ENCODE results near the gene SPATA20.

The SPATA20 gene

DNA sequence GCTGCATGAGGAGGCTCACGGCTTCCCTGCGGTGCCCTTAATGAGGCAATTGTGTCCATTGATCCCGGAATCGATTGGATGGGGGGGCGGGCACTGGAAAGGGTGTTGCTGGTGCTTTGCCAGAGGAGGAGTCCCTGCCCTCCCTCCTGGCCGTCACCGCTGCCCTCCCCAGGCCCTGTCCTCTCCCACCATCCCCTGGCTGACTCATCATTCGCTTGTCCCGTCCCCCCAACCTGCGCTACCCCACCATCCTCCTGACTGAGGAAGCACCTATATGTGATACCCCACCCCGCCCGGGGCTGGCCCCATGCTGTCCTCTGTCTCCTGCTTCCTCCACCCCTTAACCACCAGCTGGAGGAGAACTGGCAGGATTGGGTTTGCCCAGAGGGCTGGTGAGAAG lies 34.3 kb downstream of the SPATA20 start:
- no peak for DNase-seq

DNA sequence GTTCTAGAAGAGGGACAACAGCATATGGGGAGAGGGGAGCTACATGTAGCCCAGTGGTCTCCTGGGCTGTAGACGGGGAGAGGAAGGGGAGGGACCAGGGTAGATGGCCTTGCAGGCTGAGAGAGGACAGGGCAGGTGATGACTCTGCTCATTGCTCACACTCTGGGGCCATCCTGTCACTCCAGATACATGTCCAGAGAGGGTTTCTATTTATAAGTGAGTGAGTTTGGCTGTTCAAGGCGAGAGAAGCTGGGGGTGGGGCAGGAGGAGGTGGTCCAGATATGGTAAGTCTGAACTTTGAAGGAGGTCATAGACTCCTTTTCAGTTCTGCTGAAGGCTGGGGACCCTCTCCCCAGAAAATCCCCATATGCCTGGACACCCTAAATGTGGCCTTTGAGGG lies 35.8 kb downstream of the SPATA20 start:
- DNase-seq = no peak

- no peak for DNase-seq
Observed at GRCh38 chr17:50583641-50584040, 36.7 kb downstream of the SPATA20 start.

GRCh38 chr17:50584116-50584515 lies 37.1 kb downstream of the SPATA20 start:
- DNase-seq = no peak

GRCh38 chr17:50584749-50585148 lies 37.8 kb downstream of the SPATA20 start:
- no peak for DNase-seq

- no peak for DNase-seq
Observed at GRCh38 chr17:50585346-50585745, 38.4 kb downstream of the SPATA20 start.

- DNase-seq = no peak
Observed at GRCh38 chr17:50585891-50586290, 38.9 kb downstream of the SPATA20 start.

DNA sequence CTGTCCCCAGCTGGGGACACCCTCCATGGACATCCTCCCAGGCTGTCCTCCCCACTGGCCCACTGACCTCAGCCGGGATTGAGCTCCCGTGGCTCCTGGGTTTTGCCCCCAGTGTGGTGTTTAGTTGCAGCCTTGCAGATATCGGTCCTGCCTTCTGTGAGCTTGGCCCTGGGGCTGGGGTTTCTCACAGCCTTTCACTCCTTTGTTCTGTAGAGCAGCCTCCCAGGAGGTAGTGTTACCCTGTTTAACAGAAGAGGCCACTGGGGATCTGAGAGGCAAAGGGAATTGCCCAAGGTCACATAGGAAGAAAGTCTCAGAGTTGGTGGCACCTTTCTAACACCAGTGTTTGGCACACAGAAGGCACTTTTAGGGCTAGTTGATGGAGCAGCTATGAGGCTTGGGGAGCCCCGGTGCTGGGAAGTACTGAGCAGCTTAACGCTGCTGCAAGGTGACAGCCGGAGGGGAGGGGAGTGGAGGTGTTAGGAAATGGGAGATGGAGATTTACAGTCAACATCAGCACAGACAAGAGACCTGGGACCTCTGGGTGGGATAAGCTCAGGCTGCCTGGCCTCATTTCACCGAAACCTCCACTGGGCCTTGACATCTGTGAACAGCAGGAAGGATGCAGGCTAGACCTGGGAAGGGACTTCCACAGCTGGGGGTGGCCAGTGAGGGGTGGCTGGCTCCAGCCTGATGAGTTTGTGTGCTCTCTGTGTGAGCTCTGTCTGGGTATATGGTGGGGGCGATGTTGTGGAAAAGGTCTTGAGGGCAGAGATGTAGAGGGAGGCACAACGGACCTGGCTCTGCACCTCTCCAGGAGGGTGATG lies 39.7 kb downstream of the SPATA20 start:
- DNase-seq = no peak

- no peak for DNase-seq
Observed at GRCh38 chr17:50587571-50587970, 40.6 kb downstream of the SPATA20 start.

- DNase-seq = no peak
Observed at GRCh38 chr17:50588391-50589049, 41.5 kb downstream of the SPATA20 start.

GRCh38 chr17:50589095-50589705 lies 42.2 kb downstream of the SPATA20 start:
- no peak for DNase-seq

GRCh38 chr17:50590946-50591737 lies 44.2 kb downstream of the SPATA20 start:
- no peak for DNase-seq

DNA sequence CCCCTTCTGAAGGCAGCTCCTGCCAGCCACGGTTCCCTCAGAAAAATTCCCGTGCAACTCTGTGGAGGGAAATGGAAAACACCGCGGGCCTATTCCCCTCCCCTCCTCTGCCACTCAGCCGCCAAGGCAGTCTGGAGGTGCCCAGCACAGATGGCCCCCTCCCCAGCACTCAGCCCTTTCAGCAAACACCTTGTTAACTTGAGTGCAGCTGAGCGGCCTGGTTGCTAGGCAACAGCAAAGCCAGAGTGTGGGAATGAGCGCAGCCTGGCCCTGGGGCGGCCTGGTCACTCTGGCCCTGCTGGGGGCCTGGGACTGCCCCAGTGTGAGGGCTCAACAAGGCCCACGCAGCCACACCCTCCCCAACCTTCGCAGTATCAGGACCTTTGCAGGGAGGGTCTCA lies 46.3 kb downstream of the SPATA20 start:
- DNase-seq = no peak

GRCh38 chr17:50594128-50594823 lies 47.3 kb downstream of the SPATA20 start:
- no peak for DNase-seq

DNA sequence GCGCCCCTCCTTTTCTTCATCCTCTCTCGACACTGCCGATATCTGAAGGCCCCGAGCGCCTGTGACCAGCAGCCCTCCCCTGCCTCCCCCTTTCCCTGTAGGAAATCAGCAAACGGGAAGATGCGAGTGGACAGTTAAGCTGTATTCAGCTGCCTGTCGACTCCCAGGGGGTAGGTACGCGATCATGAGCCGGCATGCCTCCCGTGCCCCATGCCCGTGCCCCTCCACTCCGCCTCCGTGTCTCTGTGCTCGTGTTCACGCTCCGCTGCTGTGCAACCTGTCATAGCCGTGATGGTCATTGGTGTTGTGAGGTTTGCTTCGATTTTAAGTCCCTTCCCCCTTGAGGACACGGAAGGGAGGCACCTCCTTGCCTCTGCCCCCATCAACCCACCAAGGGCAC lies 47.9 kb downstream of the SPATA20 start:
- no peak for DNase-seq

DNA sequence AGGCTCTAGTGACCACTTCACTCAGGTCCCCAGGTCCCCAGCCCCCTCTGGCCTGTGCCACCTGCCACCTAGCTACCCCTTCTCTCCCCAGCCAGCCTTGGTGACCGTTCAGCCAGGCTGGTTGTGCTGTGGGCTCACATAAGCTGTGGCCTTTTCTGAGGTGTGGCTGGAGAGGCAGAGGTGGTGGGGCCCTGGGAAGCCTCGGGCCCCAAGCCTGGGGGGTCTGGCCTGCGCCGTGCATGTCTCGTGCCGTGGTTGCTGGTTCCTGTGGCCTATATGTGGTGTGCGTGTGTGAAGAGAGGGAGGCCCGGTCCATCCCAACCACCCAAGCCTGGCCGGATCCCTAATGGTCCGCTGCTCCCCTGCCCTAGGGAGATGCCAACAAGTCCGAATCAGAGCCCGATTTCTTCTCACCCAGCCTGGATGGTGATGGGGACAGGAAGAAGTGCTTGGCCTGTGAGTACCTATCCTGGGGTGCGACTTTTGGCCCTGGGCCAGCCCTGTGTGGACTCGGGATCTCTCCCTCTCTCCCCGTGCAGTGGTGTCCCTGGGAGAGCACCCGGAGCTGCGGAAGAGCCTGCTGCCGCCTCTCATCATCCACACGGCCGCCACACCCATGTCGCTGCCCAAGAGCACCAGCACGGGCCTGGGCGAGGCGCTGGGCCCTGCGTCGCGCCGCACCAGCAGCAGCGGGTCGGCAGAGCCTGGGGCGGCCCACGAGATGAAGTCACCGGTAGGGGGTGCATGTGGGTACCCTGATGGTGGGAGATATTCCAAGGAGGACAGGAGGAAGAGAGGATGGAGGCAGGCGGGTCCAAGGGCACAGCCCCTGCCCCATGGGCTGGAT lies 49.4 kb downstream of the SPATA20 start:
- no peak for DNase-seq

DNA sequence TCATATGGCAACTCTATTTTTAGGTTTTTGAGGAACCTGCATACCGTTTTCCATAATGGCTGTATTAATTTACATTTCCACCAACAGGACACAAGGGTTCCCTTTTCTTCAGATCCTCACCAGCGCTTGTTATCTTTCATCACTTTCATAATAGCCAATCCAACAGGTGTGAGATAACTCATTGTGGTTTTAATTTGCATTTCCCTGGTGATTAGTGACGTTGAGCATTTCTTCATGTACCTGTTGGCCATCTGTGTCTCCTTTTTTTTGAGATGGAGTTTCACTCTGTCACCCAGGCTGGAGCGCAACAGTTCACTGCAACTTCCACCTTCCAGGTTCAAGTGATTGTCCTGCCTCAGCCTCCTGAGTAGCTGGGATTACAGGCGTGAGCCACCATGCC lies 51.5 kb downstream of the SPATA20 start:
- DNase-seq = no peak

DNA sequence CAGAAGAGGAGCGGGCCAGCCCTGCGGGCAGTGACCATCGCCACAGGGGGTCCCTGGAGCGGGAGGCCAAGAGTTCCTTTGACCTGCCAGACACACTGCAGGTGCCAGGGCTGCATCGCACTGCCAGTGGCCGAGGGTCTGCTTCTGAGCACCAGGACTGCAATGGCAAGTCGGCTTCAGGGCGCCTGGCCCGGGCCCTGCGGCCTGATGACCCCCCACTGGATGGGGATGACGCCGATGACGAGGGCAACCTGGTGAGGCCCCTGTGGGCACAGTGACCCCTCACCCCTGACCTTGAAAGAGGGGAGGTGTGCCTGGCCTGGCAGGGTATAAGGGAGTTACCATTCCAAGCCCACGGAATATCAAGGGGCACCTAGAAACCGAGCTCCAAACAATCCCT lies 52.6 kb downstream of the SPATA20 start:
- DNase-seq = no peak

GRCh38 chr17:50601823-50602375 lies 54.9 kb downstream of the SPATA20 start:
- DNase-seq = no peak

- DNase-seq = no peak
Observed at GRCh38 chr17:50602836-50603235, 55.9 kb downstream of the SPATA20 start.

DNA sequence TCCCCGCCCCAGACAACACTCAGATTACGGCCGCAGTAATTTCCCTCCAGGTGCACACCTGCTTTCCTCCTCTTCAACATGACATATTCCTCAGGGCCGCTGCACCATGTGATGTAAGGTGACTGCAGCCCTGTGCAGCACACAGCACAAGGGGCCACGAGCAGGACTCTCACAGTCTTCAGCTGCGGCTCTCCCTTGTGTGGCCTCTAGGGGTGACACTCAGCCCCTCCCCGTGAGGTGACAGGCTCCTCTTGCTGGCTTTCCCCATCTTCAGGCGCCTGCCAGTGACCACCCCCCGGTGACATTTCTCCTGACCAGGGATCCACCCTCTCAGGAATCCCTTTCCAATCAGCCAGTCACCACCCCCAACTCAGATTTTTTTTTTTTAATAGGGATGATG lies 56.4 kb downstream of the SPATA20 start:
- DNase-seq = no peak
